PC-3 (cell line): ENCODE data around the gene SPEF1. TPM values are rescaled to one million over a fixed set of nuclear protein-coding genes. Genes with fewer than 3 reads are reported as not detected.

Experiments
- ATAC-seq: fragments of 200-7000 bp; cut with Tn5 transposase; 2 replicates; pipeline ENCODE4 v1.9.1; 2020; ENCODE audit warnings: mild to moderate bottlenecking, moderate library complexity
- BruUV-seq: library from RNA; stranded (reverse); fragments of 400-500 nt; replicated peaks from 2 replicates; lab custom pipeline; 2021; lab: Mats Ljungman, UMichigan
- CTCF ChIA-PET: fragments of 300-600 bp; sonication (Branson Sonifier 250); formaldehyde crosslinking; loops from one replicate; lab custom pipeline; 2022; ENCODE audit warnings: antibody characterized with exemption; lab: Charles Lee
- POLR2A ChIA-PET: fragments of 300-600 bp; sonication (Branson Sonifier 250); formaldehyde crosslinking; loops from one replicate; lab custom pipeline; 2022; ENCODE audit warnings: antibody characterized with exemption; ENCODE audit not compliant: unreplicated experiment; lab: Charles Lee
- DNase-seq: peaks from one replicate; pipeline ENCODE4 v3.0.0-alpha.2; 2015
- H2AFZ ChIP-seq: fragments of 300-600 bp; sonication (generic); 2 replicates; pipeline ENCODE4 v1.6.0; 2016; ENCODE audit warnings: antibody characterized with exemption, low read length
- H3F3A ChIP-seq: fragments of 300-600 bp; sonication (generic); one replicate; pipeline ENCODE4 v1.6.0; 2017; ENCODE audit warnings: antibody characterized with exemption, low read length, control low read depth, mild to moderate bottlenecking; ENCODE audit not compliant: unreplicated experiment
- H3K27ac ChIP-seq: fragments of 300-600 bp; sonication (generic); 2 replicates; pipeline ENCODE4 v1.5.1; 2016; ENCODE audit warnings: mild to moderate bottlenecking, low read length
- H3K27me3 ChIP-seq: fragments of 300-600 bp; sonication (generic); 2 replicates; pipeline ENCODE4 v1.6.1; 2016; ENCODE audit warnings: low read length, mixed read lengths
- H3K36me3 ChIP-seq: fragments of 300-600 bp; sonication (generic); 2 replicates; pipeline ENCODE4 v1.6.1; 2016; ENCODE audit warnings: low read depth, mixed run types, low read length, mixed read lengths
- H3K4me1 ChIP-seq: fragments of 300-600 bp; sonication (generic); 2 replicates; pipeline ENCODE4 v1.5.1; 2016; ENCODE audit warnings: low read length; ENCODE audit not compliant: insufficient read depth
- H3K4me2 ChIP-seq: fragments of 300-600 bp; sonication (generic); 2 replicates; pipeline ENCODE4 v1.6.0; 2016; ENCODE audit warnings: low read length
- H3K4me3 ChIP-seq: fragments of 300-600 bp; sonication (generic); 2 replicates; pipeline ENCODE4 v1.5.1; 2016; ENCODE audit warnings: mild to moderate bottlenecking, low read length, mixed read lengths
- H3K79me2 ChIP-seq: fragments of 300-600 bp; sonication (generic); 2 replicates; pipeline ENCODE4 v1.6.1; 2017; ENCODE audit warnings: low read length, mixed read lengths
- H3K9ac ChIP-seq: fragments of 300-600 bp; sonication (generic); 2 replicates; pipeline ENCODE4 v1.6.0; 2016; ENCODE audit warnings: mild to moderate bottlenecking, low read length
- H3K9me2 ChIP-seq: fragments of 300-600 bp; sonication (generic); replicated peaks from 2 replicates; pipeline ENCODE4 v1.6.1; 2016; ENCODE audit warnings: mixed run types, low read length, mixed read lengths
- H3K9me3 ChIP-seq: fragments of 300-600 bp; sonication (generic); 2 replicates; pipeline ENCODE4 v1.6.1; 2016; ENCODE audit warnings: low read length, mixed read lengths
- H4K20me1 ChIP-seq: fragments of 300-600 bp; sonication (generic); 2 replicates; pipeline ENCODE4 v1.6.1; 2016; ENCODE audit warnings: low read length, mixed read lengths
- EZH2 ChIP-seq: fragments of 300-600 bp; sonication (generic); IDR thresholded peaks from one replicate; pipeline ENCODE4 v1.6.1; 2017; ENCODE audit warnings: antibody characterized with exemption, mild to moderate bottlenecking, low read length; ENCODE audit not compliant: unreplicated experiment
- EZH2phosphoT487 ChIP-seq: fragments of 300-600 bp; sonication (generic); IDR thresholded peaks from 2 replicates; pipeline ENCODE4 v1.6.1; 2018; ENCODE audit warnings: mild to moderate bottlenecking, antibody characterized with exemption, low read length, borderline replicate concordance
- intact Hi-C: fragments of 100-400 bp; cut with micrococcal nuclease; formaldehyde crosslinking; loops from 2 replicates; pipeline ENCODE4 v1.9.0; 2023
- total RNA-seq: library from RNA; depleted of rRNA; stranded (reverse); fragments of >200 nt; gene quantifications from 2 replicates; pipeline ENCODE4 v1.2.3, GENCODE V29; 2014
- TF ChIP-seq, protein P1 (sequence below): fragments of 300-600 bp; sonication (generic); conservative IDR thresholded peaks from 2 replicates; pipeline ENCODE4 v1.5.1; 2017; ENCODE audit warnings: antibody characterized with exemption, low read depth, mild to moderate bottlenecking, low read length

The SPEF1 gene
- total RNA-seq, 1 experiment from 2014 or later = 2.0 TPM

DNA sequence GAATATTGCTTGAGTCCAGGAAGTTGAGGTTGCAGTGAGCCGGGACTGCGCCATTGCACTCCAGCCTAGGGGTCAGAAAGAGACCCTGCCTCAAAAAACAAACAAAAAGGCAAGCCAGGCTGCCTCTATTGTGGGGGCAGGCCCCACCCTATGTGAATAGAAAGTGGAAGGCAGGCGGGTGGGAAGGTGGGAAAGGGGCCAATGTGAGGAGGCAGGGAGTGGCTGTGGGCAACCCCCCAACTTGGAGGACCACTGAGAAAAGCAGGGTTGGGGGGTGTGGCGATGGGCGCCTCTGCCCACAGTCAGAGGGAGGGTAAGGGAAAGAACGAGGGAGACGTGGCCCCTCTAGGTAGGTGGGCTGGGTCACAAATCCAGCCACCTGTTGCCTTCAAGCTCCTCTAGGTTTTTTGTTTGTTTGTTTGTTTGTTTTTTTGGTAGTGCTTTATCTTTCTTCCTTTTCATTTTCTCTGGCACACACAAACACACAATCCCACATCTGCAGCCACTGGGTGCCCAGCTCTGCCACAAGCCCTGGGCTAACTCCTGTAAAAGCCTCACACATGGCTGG, 33.8 kb upstream of the SPEF1 start:
- Histone ChIP-seq H3K27me3 (no peaks in the 10 kb centered on the region), H3K9me2 (no peaks in the 10 kb centered on the region), H3K27ac (no peak overlapping the region), H3K79me2 (peaks cover 13% of the 10 kb centered on the region), H4K20me1 (no peaks in the 10 kb centered on the region), H3K9ac (no peak overlapping the region), H3K4me1 (peaks cover 49% of the 10 kb centered on the region), H3K4me2 (no peak overlapping the region), H3K9me3 (no peaks in the 10 kb centered on the region), H3K36me3 (no peaks in the 10 kb centered on the region), H2AFZ (no peak overlapping the region), H3K4me3 (no peak overlapping the region), H3F3A (peaks cover 4% of the 10 kb centered on the region)
- CTCF ChIA-PET = no interaction called here
- POLR2A ChIA-PET = no interaction called here
- intact Hi-C loops = no loop called here
- no TSS peak for BruUV-seq
- TF ChIP-seq, protein P1, sequence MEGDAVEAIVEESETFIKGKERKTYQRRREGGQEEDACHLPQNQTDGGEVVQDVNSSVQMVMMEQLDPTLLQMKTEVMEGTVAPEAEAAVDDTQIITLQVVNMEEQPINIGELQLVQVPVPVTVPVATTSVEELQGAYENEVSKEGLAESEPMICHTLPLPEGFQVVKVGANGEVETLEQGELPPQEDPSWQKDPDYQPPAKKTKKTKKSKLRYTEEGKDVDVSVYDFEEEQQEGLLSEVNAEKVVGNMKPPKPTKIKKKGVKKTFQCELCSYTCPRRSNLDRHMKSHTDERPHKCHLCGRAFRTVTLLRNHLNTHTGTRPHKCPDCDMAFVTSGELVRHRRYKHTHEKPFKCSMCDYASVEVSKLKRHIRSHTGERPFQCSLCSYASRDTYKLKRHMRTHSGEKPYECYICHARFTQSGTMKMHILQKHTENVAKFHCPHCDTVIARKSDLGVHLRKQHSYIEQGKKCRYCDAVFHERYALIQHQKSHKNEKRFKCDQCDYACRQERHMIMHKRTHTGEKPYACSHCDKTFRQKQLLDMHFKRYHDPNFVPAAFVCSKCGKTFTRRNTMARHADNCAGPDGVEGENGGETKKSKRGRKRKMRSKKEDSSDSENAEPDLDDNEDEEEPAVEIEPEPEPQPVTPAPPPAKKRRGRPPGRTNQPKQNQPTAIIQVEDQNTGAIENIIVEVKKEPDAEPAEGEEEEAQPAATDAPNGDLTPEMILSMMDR = no peak
- TF ChIP-seq EZH2 = no peak
- no peak for DNase-seq
- no peak for ATAC-seq

DNA sequence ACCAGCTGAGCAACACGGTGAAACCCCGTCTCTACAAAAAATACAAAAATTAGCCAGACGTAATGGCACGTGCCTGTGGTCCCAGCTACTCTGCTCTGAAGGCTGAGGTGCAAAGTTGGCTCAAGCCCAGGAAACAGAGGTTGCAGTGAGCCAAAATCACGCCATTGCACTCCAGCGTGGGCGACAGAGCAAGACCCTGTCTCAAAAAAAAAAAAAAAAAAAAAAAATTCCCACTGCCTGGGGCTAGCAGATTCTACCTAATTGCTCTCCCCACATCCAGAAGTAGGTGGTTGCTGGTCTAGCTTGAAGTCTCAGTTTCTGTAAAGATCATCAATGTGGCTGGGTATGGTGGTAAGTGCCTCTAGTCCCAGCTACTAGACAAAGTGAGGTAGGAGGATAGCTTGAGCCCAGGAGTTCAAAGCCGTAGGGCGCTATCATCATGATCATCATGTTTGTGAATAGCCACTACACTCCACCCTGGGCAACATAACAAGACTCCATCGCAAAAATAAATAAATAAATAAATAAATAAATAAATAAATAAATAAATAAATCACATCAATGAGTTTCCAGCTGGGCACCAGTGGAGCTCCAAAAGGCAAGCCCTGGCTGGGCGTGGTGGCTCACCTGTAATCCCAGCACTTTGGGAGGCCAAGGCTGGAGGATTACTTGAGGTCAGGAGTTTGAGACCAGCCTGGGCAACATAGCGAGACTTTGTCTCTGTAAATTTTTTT, 32.8 kb upstream of the SPEF1 start:
- Histone ChIP-seq H3K4me2 (no peak overlapping the region), H4K20me1 (no peaks in the 10 kb centered on the region), H3K9me2 (no peaks in the 10 kb centered on the region), H3K79me2 (peaks cover 18% of the 10 kb centered on the region), H3K9ac (no peak overlapping the region), H3K9me3 (no peaks in the 10 kb centered on the region), H3K27me3 (no peaks in the 10 kb centered on the region), H3K4me1 (peaks cover 45% of the 10 kb centered on the region), H3K4me3 (no peak overlapping the region), H3F3A (peaks cover 4% of the 10 kb centered on the region), H3K36me3 (no peaks in the 10 kb centered on the region), H3K27ac (0 out of 2 replicates have a peak overlapping the region, but pooled peaks have one; percentile 87), H2AFZ (no peak overlapping the region)
- intact Hi-C loops = no loop called here
- ChIA-PET CTCF (no interaction called here), POLR2A (interaction anchor here (0.7 kb wide), 1 partner anchor 85 kb away, joined by 3 read pairs; no protein-coding TSS in a partner anchor)
- BruUV-seq = no TSS peak
- ATAC-seq (no peak), DNase-seq (no peak)
- no peak for TF ChIP-seq EZH2phosphoT487
- TF ChIP-seq EZH2 = no peak
- TF ChIP-seq, protein P1 = no peak
